Activated B cell treated with CpG ODN at 0.5 μM for 24 hours (primary cell): ENCODE data around the gene IRF1. TPM values are rescaled to one million over a fixed set of nuclear protein-coding genes. Genes with fewer than 3 reads are reported as not detected.

Source experiments
- ATAC-seq: fragments of 200-7000 bp; cut with Tn5 transposase; one replicate; pipeline ENCODE4 v1.10.0; 2021; ENCODE audit warnings: low read depth, mild to moderate bottlenecking, moderate library complexity
- CTCF ChIA-PET: fragments of 350-600 bp; sonication (Branson Sonifier 250); formaldehyde crosslinking; loops from one replicate; lab custom pipeline; 2021; ENCODE audit warnings: antibody characterized with exemption; lab: Charles Lee
- POLR2A ChIA-PET: fragments of 350-600 bp; sonication (Branson Sonifier 250); formaldehyde crosslinking; loops from one replicate; lab custom pipeline; 2021; ENCODE audit warnings: antibody characterized with exemption; lab: Charles Lee
- DNase-seq: peaks from one replicate; pipeline ENCODE4 v3.0.0; 2022
- H3K27ac Mint-ChIP-seq: one replicate; pipeline ENCODE4 v1.8.0; 2020; ENCODE audit warnings: mixed read lengths
- H3K27me3 Mint-ChIP-seq: one replicate; pipeline ENCODE4 v1.8.0; 2021; ENCODE audit warnings: mixed read lengths
- H3K36me3 Mint-ChIP-seq: one replicate; pipeline ENCODE4 v1.8.0; 2021; ENCODE audit warnings: low read depth, mixed read lengths
- H3K4me1 Mint-ChIP-seq: one replicate; pipeline ENCODE4 v1.8.0; 2021; ENCODE audit warnings: mixed read lengths
- H3K4me3 Mint-ChIP-seq: one replicate; pipeline ENCODE4 v1.8.0; 2020; ENCODE audit warnings: mild to moderate bottlenecking, mixed read lengths
- H3K9me3 Mint-ChIP-seq: one replicate; pipeline ENCODE4 v1.8.0; 2020; ENCODE audit warnings: mixed read lengths
- CTCF ChIP-seq: fragments of 200-600 bp; IDR thresholded peaks from one replicate; pipeline ENCODE4 v1.8.0; 2022; ENCODE audit warnings: antibody characterized with exemption, mild to moderate bottlenecking
- intact Hi-C: fragments of 100-400 bp; cut with micrococcal nuclease; formaldehyde crosslinking; loops from one replicate; pipeline ENCODE4 v1.15.1; 2024
- total RNA-seq: library from RNA; stranded (reverse); gene quantifications from 2 replicates; pipeline ENCODE4 v1.2.3, GENCODE V29; 2022

Gene IRF1
- total RNA-seq, result 126 and 134 TPM in 2 replicates

DNA sequence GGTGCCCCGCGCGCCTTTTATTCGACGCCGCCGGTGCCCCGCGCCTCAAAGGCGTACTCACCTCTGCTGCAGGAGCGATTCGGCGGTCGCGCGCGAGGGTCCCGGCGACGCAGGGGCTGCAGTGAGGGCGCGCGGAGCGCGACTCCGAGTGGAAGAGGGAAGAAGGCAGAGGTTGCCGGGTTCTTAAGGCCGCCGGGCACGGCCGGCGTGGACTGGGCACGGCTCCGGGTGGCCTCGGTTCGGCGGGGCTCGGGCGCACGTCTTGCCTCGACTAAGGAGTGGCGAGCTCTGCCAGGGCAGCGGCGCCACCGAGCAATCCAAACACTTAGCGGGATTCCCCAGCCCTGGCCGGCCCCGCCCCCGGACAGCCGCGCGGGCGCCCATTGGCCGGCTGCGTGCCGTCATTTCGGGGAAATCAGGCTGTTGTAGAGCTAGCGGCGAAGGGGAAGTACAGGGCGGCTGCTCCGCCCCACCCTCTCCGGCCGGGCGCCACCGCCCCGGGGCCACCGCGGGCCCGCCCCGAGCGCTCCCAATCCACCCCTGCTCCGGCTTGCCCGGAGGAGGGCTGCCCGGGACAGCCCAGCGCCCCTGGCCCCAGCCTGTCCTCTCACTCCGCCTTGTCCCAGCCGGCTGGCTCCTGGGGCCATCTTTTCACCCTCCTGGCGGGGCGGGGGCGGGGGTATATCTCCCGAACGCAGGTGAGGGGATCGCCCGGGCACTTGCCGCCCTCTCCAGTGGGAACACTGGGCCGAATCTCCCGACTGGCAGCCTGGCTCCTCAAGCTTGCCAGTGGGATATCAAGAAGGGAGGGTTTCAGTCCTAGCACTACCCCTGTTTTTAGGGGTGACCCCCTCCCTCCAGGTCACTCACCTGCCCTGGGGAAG, at the start of gene IRF1:
Gene IRF1 (minus strand): TSS at position 290 of the 884 bp plus-strand sequence. CDS start 1,295 bp downstream, outside the sequence.
- no peaks in the 10 kb centered on the region for H3K27me3 Mint-ChIP-seq
- H3K9me3 Mint-ChIP-seq, result no peaks in the 10 kb centered on the region
- DNase-seq (peak; percentile 98), ATAC-seq (peak; percentile 71)
- POLR2A ChIA-PET, result interaction anchor here (0.6 to 11.7 kb wide), 26 partner anchors 9 to 615 kb away, joined by 3 to 461 read pairs (median 8); partner anchors contain the start of genes GDF9, RAD50, SLC22A4 and SLC22A5
- H3K4me1 Mint-ChIP-seq, result peaks cover 82% of the 10 kb centered on the region
- peaks cover 42% of the 10 kb centered on the region for H3K36me3 Mint-ChIP-seq
- intact Hi-C loops, result loop anchor here (1.0 to 10.0 kb wide), 7 partner anchors 17 to 614 kb away; partner anchors contain the start of gene RAD50
- peak within 1 kb of the TSS; percentile 93 for H3K27ac Mint-ChIP-seq
- CTCF ChIA-PET, result interaction anchor here (0.9 to 5.4 kb wide), 20 partner anchors 10 to 330 kb away, joined by 3 to 52 read pairs (median 7); no protein-coding TSS in a partner anchor
- TF ChIP-seq CTCF, result no peak
- peak within 1 kb of the TSS; percentile 95 for H3K4me3 Mint-ChIP-seq

DNA sequence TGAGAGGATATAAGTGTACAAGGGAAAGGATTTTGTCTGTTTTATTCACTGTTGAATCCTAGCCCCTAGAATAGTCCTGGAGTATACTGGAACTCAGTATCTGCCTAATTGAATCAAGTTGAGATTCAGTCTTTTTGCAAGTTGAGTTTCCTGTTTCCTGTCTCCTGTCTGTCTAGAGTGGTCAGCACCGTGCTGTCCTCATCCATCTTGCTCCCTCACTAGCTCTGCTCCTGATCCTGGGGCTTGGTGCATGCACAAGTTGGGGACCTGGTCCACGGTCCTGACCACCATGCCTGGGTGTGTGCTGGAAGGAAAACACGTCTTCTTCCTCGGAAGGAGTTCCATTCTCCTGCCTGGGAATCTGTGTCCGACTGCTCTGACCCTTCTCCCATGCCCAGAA, 49.6 kb upstream of the IRF1 start:
- Mint-ChIP-seq H3K27ac (no peak overlapping the region), H3K4me3 (no peak overlapping the region), H3K36me3 (no peaks in the 10 kb centered on the region), H3K27me3 (peaks cover 13% of the 10 kb centered on the region), H3K9me3 (no peaks in the 10 kb centered on the region), H3K4me1 (peaks cover 4% of the 10 kb centered on the region)
- ChIA-PET CTCF (no interaction called here), POLR2A (no interaction called here)
- intact Hi-C loops, result no loop called here
- no peak for ATAC-seq
- DNase-seq, result no peak
- no peak for TF ChIP-seq CTCF

DNA sequence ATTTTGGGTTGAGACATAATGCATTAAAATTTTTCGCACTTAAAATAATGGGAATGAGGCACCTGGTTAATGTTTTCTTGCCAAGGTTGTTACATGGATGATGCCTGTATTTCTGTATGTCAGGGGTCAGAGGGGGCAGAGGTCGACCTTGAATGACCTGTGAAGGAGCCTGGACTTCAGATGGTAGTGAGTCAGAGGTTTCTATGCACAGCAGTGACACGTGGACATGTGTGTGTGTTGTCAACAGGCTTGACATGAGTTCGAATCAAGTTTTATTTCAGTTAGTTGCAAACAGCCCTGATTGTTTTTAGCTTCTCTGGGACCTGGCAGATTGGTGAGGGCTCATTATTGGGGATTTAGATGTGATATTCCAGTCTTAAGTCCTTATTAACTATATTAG, 49.1 kb upstream of the IRF1 start:
- Mint-ChIP-seq H3K27me3 (peaks cover 16% of the 10 kb centered on the region), H3K27ac (no peak overlapping the region), H3K9me3 (no peaks in the 10 kb centered on the region), H3K4me1 (peaks cover 4% of the 10 kb centered on the region), H3K4me3 (no peak overlapping the region), H3K36me3 (no peaks in the 10 kb centered on the region)
- DNase-seq (no peak), ATAC-seq (no peak)
- POLR2A ChIA-PET, result no interaction called here
- intact Hi-C loops, result no loop called here
- CTCF ChIA-PET, result no interaction called here
- no peak for TF ChIP-seq CTCF

GRCh38 chr5:132530946-132531345, 40.4 kb upstream of the IRF1 start:
- no peak for ATAC-seq
- H3K36me3 Mint-ChIP-seq, result no peaks in the 10 kb centered on the region
- ChIA-PET CTCF (no interaction called here), POLR2A (no interaction called here)
- no peak for TF ChIP-seq CTCF
- H3K9me3 Mint-ChIP-seq, result no peaks in the 10 kb centered on the region
- DNase-seq, result no peak
- intact Hi-C loops, result no loop called here
- H3K4me3 Mint-ChIP-seq, result no peak overlapping the region
- peaks cover 9% of the 10 kb centered on the region for H3K27me3 Mint-ChIP-seq
- H3K4me1 Mint-ChIP-seq, result peaks cover 31% of the 10 kb centered on the region
- no peak overlapping the region for H3K27ac Mint-ChIP-seq
